Activated naive CD8-positive, alpha-beta T cell treated with anti-CD3 and anti-CD28 coated beads for 36 hours (primary cell): ENCODE measurements around the gene CDK14. TPM values are rescaled to one million over a fixed set of nuclear protein-coding genes. Genes with fewer than 3 reads are reported as not detected.

Experiments
- DNase-seq: peaks from one replicate; pipeline ENCODE4 v3.0.0; 2021
- H3K27ac Mint-ChIP-seq: one replicate; pipeline ENCODE4 v1.8.0; 2022; ENCODE audit warnings: mild to moderate bottlenecking, moderate library complexity, mixed read lengths
- H3K27me3 Mint-ChIP-seq: one replicate; pipeline ENCODE4 v1.8.0; 2022; ENCODE audit warnings: mild to moderate bottlenecking, mixed read lengths
- H3K36me3 Mint-ChIP-seq: one replicate; pipeline ENCODE4 v1.8.0; 2021; ENCODE audit warnings: mild to moderate bottlenecking, mixed read lengths
- H3K4me1 Mint-ChIP-seq: one replicate; pipeline ENCODE4 v1.8.0; 2021; ENCODE audit warnings: mixed read lengths
- H3K4me3 Mint-ChIP-seq: one replicate; pipeline ENCODE4 v1.8.0; 2022; ENCODE audit warnings: mild to moderate bottlenecking, moderate library complexity, mixed read lengths
- H3K9me3 Mint-ChIP-seq: one replicate; pipeline ENCODE4 v1.8.0; 2022; ENCODE audit warnings: mixed read lengths
- total RNA-seq, 2 experiments: library from RNA; stranded (reverse); gene quantifications; one replicate each; pipeline ENCODE4 v1.2.3, GENCODE V29; 2021

CDK14 gene
- total RNA-seq, 2 experiments from 2014 or later = 0.92 to 1.6 TPM

DNA sequence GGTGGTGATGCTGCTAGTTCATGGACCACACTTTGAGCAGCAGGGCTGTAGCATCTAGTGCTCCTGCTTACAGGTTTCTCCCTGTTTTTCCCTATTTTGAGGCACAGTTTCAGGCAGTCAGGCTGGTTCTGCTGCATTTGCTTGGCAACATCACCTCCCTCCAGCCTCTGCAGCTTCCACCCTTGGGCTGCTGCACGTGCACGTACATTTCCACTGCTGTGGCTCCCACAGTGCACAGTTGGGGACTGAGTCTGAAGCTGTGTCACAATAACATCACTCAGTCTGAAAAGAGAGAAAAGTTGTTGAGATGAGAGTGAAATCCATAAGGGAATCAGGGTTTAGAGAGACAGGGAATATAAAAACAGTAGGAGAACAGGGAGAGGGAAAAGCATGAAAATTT, 437.5 kb downstream of the CDK14 start:
- Mint-ChIP-seq H3K4me3 (no peak overlapping the region), H3K27me3 (no peaks in the 10 kb centered on the region), H3K4me1 (no peaks in the 10 kb centered on the region), H3K9me3 (no peaks in the 10 kb centered on the region), H3K27ac (no peak overlapping the region), H3K36me3 (no peaks in the 10 kb centered on the region)
- no peak for DNase-seq

DNA sequence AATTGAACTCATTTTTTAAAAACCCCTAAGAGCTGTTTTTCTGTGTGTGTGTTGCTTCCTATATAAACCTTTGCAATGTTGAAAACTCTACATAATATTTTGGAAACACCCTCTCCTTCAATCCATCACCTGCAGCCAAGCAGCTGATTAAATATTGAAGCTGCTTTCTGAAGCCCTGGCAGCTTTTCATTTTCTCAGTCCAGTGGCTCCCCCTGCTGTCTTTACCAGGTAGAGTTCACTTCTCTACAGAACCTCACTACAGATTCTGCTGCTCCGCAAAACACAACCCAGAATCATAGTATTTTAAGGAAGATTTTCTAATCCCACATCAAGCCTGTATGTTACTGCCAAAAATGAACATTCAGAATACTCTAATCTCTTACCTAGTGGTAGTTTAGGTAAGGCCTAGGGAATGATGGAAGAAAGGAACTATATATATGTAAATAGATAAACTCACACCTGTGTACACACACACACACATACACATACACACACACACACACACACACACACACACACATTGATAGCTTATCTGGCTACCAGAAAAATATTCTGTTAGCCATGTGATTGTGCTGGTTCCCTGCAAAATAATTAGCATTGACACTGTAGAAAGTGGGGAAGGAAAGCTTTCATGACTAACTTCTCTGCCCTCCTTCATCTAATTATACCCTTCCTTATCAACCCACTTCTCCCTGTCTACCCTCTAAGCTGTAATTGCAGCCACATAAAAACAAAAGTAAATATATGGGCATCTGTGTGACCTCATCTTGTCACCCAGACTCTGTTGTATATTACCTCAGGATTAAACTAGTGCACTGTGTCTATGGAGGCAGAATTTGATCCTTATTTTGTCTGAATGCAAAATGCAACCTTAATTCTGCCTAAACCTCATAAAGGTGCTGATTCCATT, 438.6 kb downstream of the CDK14 start:
- Mint-ChIP-seq H3K27ac (no peak overlapping the region), H3K4me1 (no peaks in the 10 kb centered on the region), H3K27me3 (no peaks in the 10 kb centered on the region), H3K36me3 (no peaks in the 10 kb centered on the region), H3K4me3 (no peak overlapping the region), H3K9me3 (no peaks in the 10 kb centered on the region)
- DNase-seq = no peak

GRCh38 chr7:91039033-91039432, 442.9 kb downstream of the CDK14 start:
- Mint-ChIP-seq H3K36me3 (no peaks in the 10 kb centered on the region), H3K4me3 (no peak overlapping the region), H3K27ac (no peak overlapping the region), H3K9me3 (no peaks in the 10 kb centered on the region), H3K4me1 (no peaks in the 10 kb centered on the region), H3K27me3 (no peaks in the 10 kb centered on the region)
- DNase-seq = no peak

DNA sequence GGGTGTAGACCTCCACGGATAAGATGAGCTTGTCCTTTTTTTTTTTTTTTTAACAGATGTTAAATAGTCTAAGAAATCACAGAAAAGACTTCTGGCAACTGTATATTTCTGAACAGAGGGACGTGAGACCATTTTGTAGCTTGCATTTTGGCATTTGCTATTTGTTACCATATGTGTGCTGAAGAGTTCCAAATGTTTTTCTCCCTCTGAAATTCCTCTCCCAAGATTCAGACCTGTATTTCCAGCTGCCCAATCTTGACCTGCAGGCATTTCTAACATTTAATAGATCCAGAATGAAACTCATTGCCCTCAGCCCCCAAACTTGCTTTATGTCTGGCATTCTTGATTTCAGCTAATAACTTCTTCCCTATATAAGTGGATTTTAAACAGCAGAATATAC, 445.0 kb downstream of the CDK14 start:
- Mint-ChIP-seq H3K4me3 (no peak overlapping the region), H3K36me3 (no peaks in the 10 kb centered on the region), H3K9me3 (no peaks in the 10 kb centered on the region), H3K27ac (no peak overlapping the region), H3K27me3 (no peaks in the 10 kb centered on the region), H3K4me1 (no peaks in the 10 kb centered on the region)
- DNase-seq = no peak

DNA sequence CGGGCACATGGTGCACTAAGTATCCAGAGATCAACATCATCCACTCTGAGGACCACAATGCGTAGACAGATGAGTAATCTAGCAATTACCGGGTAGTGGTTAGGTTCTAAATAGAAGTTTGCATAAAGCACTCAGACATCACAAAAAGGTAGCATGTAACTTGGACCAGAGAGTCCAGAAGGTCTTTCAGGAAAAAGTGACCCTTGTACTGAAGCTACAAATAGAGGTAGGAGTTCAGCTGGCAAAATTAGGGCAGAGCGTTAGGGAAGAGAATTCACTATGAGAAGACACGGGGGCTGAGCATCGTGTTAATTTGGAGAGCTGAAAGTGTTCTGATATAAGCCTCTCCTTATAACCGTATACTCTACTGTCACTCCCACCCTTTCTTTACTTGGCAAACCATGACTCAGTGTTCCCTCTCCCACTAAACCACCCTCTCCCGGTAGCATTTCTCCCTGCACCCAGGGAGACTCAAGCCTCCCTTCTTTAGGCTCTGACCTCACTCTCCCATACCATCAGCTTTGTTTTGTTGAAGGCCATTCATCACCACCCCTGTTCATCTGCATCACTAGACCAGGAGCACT, 445.9 kb downstream of the CDK14 start:
- Mint-ChIP-seq H3K27ac (no peak overlapping the region), H3K36me3 (no peaks in the 10 kb centered on the region), H3K9me3 (no peaks in the 10 kb centered on the region), H3K4me1 (no peaks in the 10 kb centered on the region), H3K27me3 (no peaks in the 10 kb centered on the region), H3K4me3 (no peak overlapping the region)
- no peak for DNase-seq

GRCh38 chr7:91043186-91043585, 447.1 kb downstream of the CDK14 start:
- DNase-seq = no peak
- Mint-ChIP-seq H3K4me3 (no peak overlapping the region), H3K27ac (no peak overlapping the region), H3K9me3 (no peaks in the 10 kb centered on the region), H3K36me3 (no peaks in the 10 kb centered on the region), H3K27me3 (no peaks in the 10 kb centered on the region), H3K4me1 (no peaks in the 10 kb centered on the region)

GRCh38 chr7:91043924-91044645, 448.0 kb downstream of the CDK14 start:
- DNase-seq = no peak
- Mint-ChIP-seq H3K27me3 (no peaks in the 10 kb centered on the region), H3K4me3 (no peak overlapping the region), H3K9me3 (no peaks in the 10 kb centered on the region), H3K36me3 (no peaks in the 10 kb centered on the region), H3K4me1 (no peaks in the 10 kb centered on the region), H3K27ac (no peak overlapping the region)

DNA sequence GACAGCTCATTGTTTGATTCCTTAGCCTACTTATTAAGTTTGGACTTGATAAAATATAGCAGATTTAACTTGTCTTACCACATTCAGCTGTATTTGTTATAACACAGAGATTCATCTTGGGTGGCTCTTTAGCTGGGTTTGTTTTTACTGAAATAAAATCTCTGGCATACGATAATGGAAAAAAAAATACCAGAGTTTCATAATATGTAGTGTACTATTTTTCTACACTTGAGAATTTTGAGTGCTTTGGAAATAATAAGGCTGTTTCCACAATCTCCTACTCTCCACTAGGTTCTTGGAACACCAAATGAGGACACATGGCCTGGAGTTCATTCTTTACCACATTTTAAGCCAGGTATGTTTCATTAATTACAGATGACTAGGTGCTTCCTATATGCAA, 449.5 kb downstream of the CDK14 start:
- Mint-ChIP-seq H3K27me3 (no peaks in the 10 kb centered on the region), H3K9me3 (no peaks in the 10 kb centered on the region), H3K27ac (no peak overlapping the region), H3K36me3 (no peaks in the 10 kb centered on the region), H3K4me1 (peaks cover under 1% of the 10 kb centered on the region), H3K4me3 (no peak overlapping the region)
- DNase-seq = no peak

DNA sequence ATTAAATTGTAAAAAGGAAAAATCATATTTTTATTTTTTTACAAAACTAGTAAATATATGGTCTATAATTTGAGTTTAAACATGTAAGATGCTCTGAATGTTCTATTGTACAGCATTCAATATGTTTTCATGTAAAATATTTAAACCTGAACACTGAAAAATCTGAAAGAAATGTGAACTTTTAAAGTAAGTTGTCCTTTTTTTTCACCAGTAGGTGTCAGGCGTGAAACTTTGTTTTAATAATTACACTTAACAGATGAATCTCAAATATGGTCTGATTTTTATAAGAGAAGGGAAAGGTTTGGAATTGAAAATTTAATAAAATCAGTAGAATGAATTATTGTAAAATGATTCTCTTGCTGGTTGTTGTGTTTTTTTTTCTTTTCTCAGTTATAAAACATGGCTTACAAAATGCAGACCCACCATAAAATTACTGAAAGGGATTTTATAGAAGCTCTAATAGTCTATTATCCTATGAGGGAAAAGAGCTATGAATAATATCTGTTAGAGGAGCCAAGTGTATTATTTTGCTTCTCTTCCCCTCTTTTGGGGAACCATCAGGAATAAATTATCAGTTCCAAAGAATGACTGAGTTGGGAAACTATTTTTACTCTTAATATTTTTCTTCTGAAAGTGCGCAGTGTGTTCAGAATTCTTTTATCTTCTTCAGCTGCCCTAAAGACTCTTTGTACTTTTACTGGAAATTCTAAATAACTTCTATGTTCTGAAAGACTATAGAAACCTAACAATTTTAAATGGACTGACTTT, 450.4 kb downstream of the CDK14 start:
- no peak for DNase-seq
- Mint-ChIP-seq H3K9me3 (no peaks in the 10 kb centered on the region), H3K27ac (no peak overlapping the region), H3K4me1 (peaks cover 6% of the 10 kb centered on the region), H3K4me3 (no peak overlapping the region), H3K27me3 (no peaks in the 10 kb centered on the region), H3K36me3 (no peaks in the 10 kb centered on the region)

DNA sequence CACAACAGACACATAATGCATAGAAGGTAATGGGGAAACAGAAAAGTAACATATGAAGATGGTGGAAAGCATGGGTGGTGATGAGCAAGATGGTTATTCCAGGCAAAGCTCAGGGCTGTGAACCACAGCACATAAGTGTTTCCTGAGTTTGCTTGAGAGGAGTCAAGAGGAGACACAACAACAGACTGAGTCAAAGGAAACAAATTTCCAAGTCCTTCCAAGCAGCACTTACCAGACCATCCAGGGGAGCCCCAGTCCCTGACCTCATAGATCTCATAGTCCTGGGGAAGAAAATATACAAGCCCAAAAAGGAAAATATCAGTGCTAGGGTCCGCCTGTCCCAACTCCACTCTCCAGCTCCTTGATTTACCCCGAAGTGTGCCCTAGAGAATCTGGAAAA, 451.5 kb downstream of the CDK14 start:
- H3K27me3 Mint-ChIP-seq = no peaks in the 10 kb centered on the region
- DNase-seq = no peak
- H3K36me3 Mint-ChIP-seq = no peaks in the 10 kb centered on the region
- H3K9me3 Mint-ChIP-seq = no peaks in the 10 kb centered on the region
- no peak overlapping the region for H3K4me3 Mint-ChIP-seq
- peaks cover 6% of the 10 kb centered on the region for H3K4me1 Mint-ChIP-seq
- H3K27ac Mint-ChIP-seq = no peak overlapping the region

GRCh38 chr7:91050677-91051076, 454.6 kb downstream of the CDK14 start:
- no peaks in the 10 kb centered on the region for H3K36me3 Mint-ChIP-seq
- no peak overlapping the region for H3K27ac Mint-ChIP-seq
- H3K27me3 Mint-ChIP-seq = no peaks in the 10 kb centered on the region
- no peaks in the 10 kb centered on the region for H3K9me3 Mint-ChIP-seq
- H3K4me1 Mint-ChIP-seq = peaks cover 6% of the 10 kb centered on the region
- no peak for DNase-seq
- no peak overlapping the region for H3K4me3 Mint-ChIP-seq

DNA sequence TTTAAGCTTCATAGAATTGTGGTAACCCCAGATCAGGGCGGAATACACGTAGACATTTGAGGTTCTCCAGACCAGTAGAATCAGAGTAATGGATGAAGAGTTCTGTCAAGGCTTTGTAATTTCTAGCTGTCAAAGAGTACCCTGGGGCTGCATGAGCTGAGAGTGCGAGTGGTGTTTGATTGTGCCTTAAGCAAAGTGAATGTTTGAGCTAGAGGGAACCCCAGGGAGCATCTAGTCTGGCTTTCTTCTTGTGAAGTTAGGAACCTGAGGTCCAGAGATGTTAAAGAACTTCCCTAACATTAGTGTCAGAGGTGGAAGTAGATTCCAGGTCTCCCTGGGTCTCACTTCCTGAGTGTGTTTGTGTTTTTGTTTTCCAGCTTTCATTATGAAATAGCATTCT, 455.8 kb downstream of the CDK14 start:
- Mint-ChIP-seq H3K9me3 (no peaks in the 10 kb centered on the region), H3K4me3 (no peak overlapping the region), H3K27me3 (no peaks in the 10 kb centered on the region), H3K4me1 (peaks cover 6% of the 10 kb centered on the region), H3K27ac (no peak overlapping the region), H3K36me3 (no peaks in the 10 kb centered on the region)
- DNase-seq = no peak

DNA sequence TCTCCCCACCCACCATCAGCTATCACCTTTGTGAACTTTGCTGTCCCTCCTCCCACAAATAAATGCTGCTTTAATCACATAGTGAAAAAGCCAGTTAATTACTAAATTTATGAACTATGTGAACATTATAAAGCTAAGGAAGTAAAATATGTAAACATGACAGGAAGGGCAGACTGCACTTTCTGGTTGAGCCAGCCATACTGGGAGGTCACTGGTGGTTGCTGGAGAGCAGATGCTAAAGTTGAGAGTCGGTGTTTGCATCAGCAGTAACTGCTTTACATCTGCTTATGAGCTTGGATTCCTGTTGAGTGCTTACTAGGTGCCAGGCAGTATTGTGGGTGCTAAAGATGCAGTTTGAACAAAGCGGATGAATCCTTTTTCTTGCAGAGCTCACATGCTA, 458.3 kb downstream of the CDK14 start:
- Mint-ChIP-seq H3K36me3 (no peaks in the 10 kb centered on the region), H3K9me3 (peaks cover 4% of the 10 kb centered on the region), H3K27me3 (no peaks in the 10 kb centered on the region), H3K27ac (no peak overlapping the region), H3K4me3 (no peak overlapping the region), H3K4me1 (peaks cover 6% of the 10 kb centered on the region)
- DNase-seq = no peak

DNA sequence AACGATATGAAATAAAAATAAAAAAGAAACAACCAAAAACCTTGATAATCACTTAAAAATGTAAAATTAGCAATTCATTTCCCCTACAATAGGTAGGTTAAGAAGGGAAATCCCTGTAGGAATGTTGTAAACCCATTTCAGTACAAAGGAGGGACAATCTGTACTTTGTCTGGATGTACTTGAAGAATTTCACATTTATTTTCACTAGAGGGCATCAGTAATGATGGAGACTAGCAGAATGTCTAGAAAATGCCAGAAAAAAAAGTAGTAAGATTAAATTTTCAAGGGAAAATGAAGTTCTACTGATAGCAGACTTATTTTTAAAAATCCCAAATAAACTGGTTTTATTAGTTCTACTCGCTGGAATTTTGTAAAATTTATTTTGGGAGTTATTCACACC, 459.1 kb downstream of the CDK14 start:
- peaks cover 8% of the 10 kb centered on the region for H3K9me3 Mint-ChIP-seq
- H3K27me3 Mint-ChIP-seq = no peaks in the 10 kb centered on the region
- peaks cover 6% of the 10 kb centered on the region for H3K4me1 Mint-ChIP-seq
- no peak overlapping the region for H3K27ac Mint-ChIP-seq
- H3K36me3 Mint-ChIP-seq = no peaks in the 10 kb centered on the region
- DNase-seq = no peak
- H3K4me3 Mint-ChIP-seq = no peak overlapping the region

- Mint-ChIP-seq H3K4me3 (no peak overlapping the region), H3K27ac (no peak overlapping the region), H3K4me1 (no peaks in the 10 kb centered on the region), H3K36me3 (no peaks in the 10 kb centered on the region), H3K9me3 (peaks cover 19% of the 10 kb centered on the region), H3K27me3 (no peaks in the 10 kb centered on the region)
- no peak for DNase-seq
Observed at GRCh38 chr7:91062713-91063112, 466.6 kb downstream of the CDK14 start.
